Heart right ventricle (tissue), 16 donors: ENCODE measurements around the gene KRTAP5-4. TPM values are rescaled to one million over a fixed set of nuclear protein-coding genes. Genes with fewer than 3 reads are reported as not detected.

Experiments
- ATAC-seq, 8 donors: fragments of 200-7000 bp; cut with Tn5 transposase; one replicate each; pipeline ENCODE4 v1.9.1; 2020; ENCODE audit warnings: mild to moderate bottlenecking in 8 of 8, moderate library complexity in 8 of 8, moderate number of reproducible peaks in 1 of 8
- DNase-seq, 2 donors: peaks; one replicate each; pipeline ENCODE4 v3.0.0-alpha.2; 2020
- H3K27ac ChIP-seq, 10 donors: fragments of 200-600 bp; sonication (generic) in 2 of 10; one replicate each; pipeline versions ENCODE4 v1.5.0 to v1.8.0; 2020 to 2022; ENCODE audit warnings: mild to moderate bottlenecking in 3 of 10
- H3K27me3 ChIP-seq, 7 donors: fragments of 200-600 bp; one replicate each; pipeline ENCODE4 v1.8.0; 2021 to 2022; ENCODE audit warnings: mild to moderate bottlenecking in 2 of 7
- H3K36me3 ChIP-seq, 9 donors: fragments of 200-600 bp; sonication (generic) in 1 of 9; one replicate each; pipeline versions ENCODE4 v1.5.0 to v1.8.0; 2020 to 2022; ENCODE audit warnings: mild to moderate bottlenecking in 2 of 9
- H3K4me1 ChIP-seq, 9 donors: fragments of 200-600 bp; sonication (generic) in 1 of 9; one replicate each; pipeline versions ENCODE4 v1.5.0 to v1.8.0; 2020 to 2022; ENCODE audit warnings: mild to moderate bottlenecking in 4 of 9
- H3K4me3 ChIP-seq, 10 donors: fragments of 200-600 bp; sonication (generic) in 2 of 10; one replicate each; pipeline versions ENCODE4 v1.5.0 to v1.8.0; 2020 to 2022; ENCODE audit warnings: mild to moderate bottlenecking in 7 of 10, moderate library complexity in 2 of 10
- H3K9me3 ChIP-seq, 11 donors: fragments of 200-600 bp in 10 of 11; sonication (generic) in 2 of 11; one replicate each; pipeline versions ENCODE4 v1.5.0 to v1.8.0; 2013 to 2022; ENCODE audit warnings: mild to moderate bottlenecking in 2 of 11, control low read depth in 1 of 11, moderate library complexity in 1 of 11
- CTCF ChIP-seq, 9 donors: fragments of 200-600 bp; sonication (generic) in 2 of 9; IDR thresholded peaks; one replicate each; pipeline versions ENCODE4 v1.5.0 to v1.8.0; 2021 to 2022; ENCODE audit warnings: antibody characterized with exemption in 9 of 9, mild to moderate bottlenecking in 5 of 9, moderate library complexity in 1 of 9
- WGBS, 2 donors: extraction: QIAGEN DNeasy Blood & Tissue Kit; methylation state at CpG; one replicate each; pipeline ENCODE4 v1.1.7; 2013; ENCODE audit warnings: inconsistent platforms in 1 of 2; 5-methylcytosine and 5-hydroxymethylcytosine counted together
- intact Hi-C, 10 donors: fragments of 100-400 bp; cut with DNase I; formaldehyde crosslinking; loops; one replicate each; pipeline versions ENCODE4 v1.11.1 to v1.14.2; 2022
- polyA plus RNA-seq, 2 donors: library from polyadenylated mRNA; stranded (reverse); fragments of 200-250 nt; gene quantifications; one replicate each; pipeline ENCODE4 v1.2.3, GENCODE V29; 2013
- total RNA-seq, 10 donors: library from RNA; stranded (reverse); fragmentation: NEBNext Ultra II Directional in 3 of 10; extraction: Animal tissue kit (Norgen Biotek cat#: 25700) in 3 of 10; gene quantifications; one replicate each; pipeline versions ENCODE4 v1.2.1 to v1.2.4, GENCODE V29; 2021 to 2023
- donor health status: Arrhythmogenic right ventricular cardiomyopathy.
- donor health status: ischemic (EF 13 %, LVEDD 7.1; RV severe dilation, severe dysfunction).
- donor health status: healthy with polysubstance abuse.
- donor health status: DM: no; HTN: yes; CAD: no.
- donor health status: DM: no; HTN: no; CAD: no.
- donor health status: ischemic (EF 25% LVEDD 6.9; RV normal size, moderate dysfunction).
- donor health status: ischemic (EF 25% LVEDD 5.7; RV mildly dilated, moderate dysfunction).
- donor health status: healthy.
- donor health status: DM: yes; HTN: yes; CAD: no.
- donor health status: Ischemic cardiomyopathy.
- donor health status: ischemic (EF 35%, LVEDD 5.7; RV mildly dilated, moderate dysfunction).
- donor health status: nonischemic (EF 11% LVEDD 7.7; RV severe dilation, severe dysfunction).
- donor health status: DM: yes; HTN: yes; CAD: no.
- donor health status: PGD.
- donor health status: ischemic (EF 29% LVEDD 5.4; RV normal size, mild dysfunction).
- donor health status: nonischemic (EF 23%, LVEDD 6.1; RV moderate dilation, normal function).

Gene KRTAP5-4
- total and polyA plus RNA-seq, 12 donors: not detected

- DNase-seq (no peak), ATAC-seq (no peak)
- no peak for TF ChIP-seq CTCF (IDR thresholded peaks at IDR 0.05)
- H3K9me3 ChIP-seq: no peaks in the 10 kb centered on the region
- peaks cover 0 to 10% (median 2%) of the 10 kb centered on the region in 9 donors for H3K4me1 ChIP-seq
- H3K27ac ChIP-seq: no peak overlapping the region
- intact Hi-C loops: loop anchor here in 6 of 10 donors (5.0 to 10.0 kb wide), 2 partner anchors 77 to 80 kb away; no protein-coding TSS in a partner anchor
- H3K4me3 ChIP-seq: no peak overlapping the region
- H3K27me3 ChIP-seq: peaks cover 0 to 45% (median 11%) of the 10 kb centered on the region in 7 donors
- 83% methylated on average over 16 of the region's 16 CpGs for WGBS, 2 donors
- H3K36me3 ChIP-seq: no peaks in the 10 kb centered on the region
Observed at GRCh38 chr11:1624621-1625020, 2.7 kb upstream of the KRTAP5-4 start.

DNA sequence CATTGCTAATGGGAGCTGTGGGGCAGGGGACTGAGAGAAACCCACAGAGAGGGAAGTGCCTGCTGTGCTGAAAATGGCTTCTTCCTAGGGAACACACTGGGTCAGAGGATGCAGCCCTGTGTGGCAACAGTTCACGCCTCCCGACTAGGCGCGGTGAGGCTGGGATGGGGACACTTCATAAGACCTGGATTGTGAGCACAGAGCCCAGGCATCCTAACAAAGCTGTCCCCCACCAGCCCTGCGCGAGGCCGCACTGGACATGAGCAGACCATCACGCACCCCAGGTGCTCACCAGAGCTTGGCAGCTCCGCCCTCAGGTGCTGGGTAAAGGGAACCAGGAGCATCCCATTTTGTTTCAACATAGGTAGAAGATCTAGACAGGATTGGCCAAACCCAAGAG, 1.8 kb upstream of the KRTAP5-4 start:
- Histone ChIP-seq H3K4me3 (no peak overlapping the region), H3K4me1 (peaks cover 0 to 3% (median 0%) of the 10 kb centered on the region in 9 donors), H3K9me3 (no peaks in the 10 kb centered on the region), H3K27ac (no peak overlapping the region), H3K36me3 (no peaks in the 10 kb centered on the region), H3K27me3 (peaks cover 0 to 42% (median 8%) of the 10 kb centered on the region in 7 donors)
- TF ChIP-seq CTCF (IDR thresholded peaks at IDR 0.05): no peak
- 69 to 71% methylated on average over 9 of the region's 9 CpGs for WGBS, 2 donors
- no peak for DNase-seq
- no peak for ATAC-seq
- intact Hi-C loops: loop anchor here in 5 of 10 donors (10.0 kb wide), 1 partner anchor 79 kb away; no protein-coding TSS in a partner anchor

DNA sequence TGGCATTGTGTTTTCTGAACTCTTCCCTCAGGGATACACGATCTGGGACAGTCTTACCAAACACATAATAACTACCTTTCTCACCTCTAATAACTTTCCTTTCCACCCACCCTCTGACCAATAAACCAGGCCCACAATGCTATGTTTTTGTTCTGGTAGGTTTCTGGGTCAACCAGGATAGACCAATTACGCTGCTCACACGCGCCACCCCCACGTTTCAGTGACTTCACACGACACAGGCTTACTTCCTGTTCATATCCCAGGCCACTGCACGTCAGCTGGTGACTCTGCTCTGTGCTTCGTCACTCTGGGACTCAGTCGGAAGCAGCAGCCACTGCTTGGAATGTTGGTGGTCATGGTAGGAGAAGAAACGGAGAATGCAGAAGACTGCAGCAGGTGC, 2.5 kb downstream of the KRTAP5-4 start:
- peak in 3 of 8 donors; percentile 47 to 81 (median 69) for ATAC-seq
- WGBS, 2 donors: 30 to 36% methylated on average over 10 of the region's 10 CpGs
- H3K9me3 ChIP-seq: no peaks in the 10 kb centered on the region
- peaks cover 0 to 34% (median 20%) of the 10 kb centered on the region in 7 donors for H3K27me3 ChIP-seq
- H3K4me1 ChIP-seq: no peaks in the 10 kb centered on the region
- intact Hi-C loops: no loop called here
- DNase-seq: no peak
- no peak for TF ChIP-seq CTCF (IDR thresholded peaks at IDR 0.05)
- H3K27ac ChIP-seq: no peak overlapping the region
- no peak overlapping the region for H3K4me3 ChIP-seq
- H3K36me3 ChIP-seq: no peaks in the 10 kb centered on the region

DNA sequence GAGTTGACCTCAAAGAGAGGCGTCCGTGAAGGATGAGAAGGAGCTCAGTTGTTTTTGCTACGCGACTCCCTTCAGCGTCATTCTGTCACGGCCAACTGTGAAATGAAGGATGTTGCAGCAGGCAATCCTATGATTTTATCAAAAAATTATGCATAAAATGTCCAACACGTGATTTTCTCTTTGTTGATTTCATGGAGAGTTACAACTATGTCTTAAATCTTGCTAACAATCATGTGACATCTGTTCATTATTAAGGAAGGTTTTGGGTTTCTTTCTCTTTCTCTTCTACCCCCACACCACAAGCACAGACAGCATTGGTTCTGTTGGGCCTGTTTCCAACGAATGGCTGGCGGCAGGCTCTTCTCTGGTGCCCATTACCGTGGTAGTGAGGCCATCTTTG, 3.7 kb downstream of the KRTAP5-4 start:
- peaks cover 0 to 43% (median 20%) of the 10 kb centered on the region in 7 donors for H3K27me3 ChIP-seq
- no peaks in the 10 kb centered on the region for H3K4me1 ChIP-seq
- no peaks in the 10 kb centered on the region for H3K9me3 ChIP-seq
- WGBS, 2 donors: 89 to 90% methylated on average over 10 of the region's 10 CpGs
- DNase-seq: no peak
- TF ChIP-seq CTCF (IDR thresholded peaks at IDR 0.05): no peak
- ATAC-seq: no peak
- no peak overlapping the region for H3K27ac ChIP-seq
- intact Hi-C loops: no loop called here
- no peak overlapping the region for H3K4me3 ChIP-seq
- H3K36me3 ChIP-seq: no peaks in the 10 kb centered on the region
